GM12873 (cell line): ENCODE measurements around the gene PTH2R.

Experiments
- TF ChIP-seq, protein P1 (sequence below): IDR thresholded peaks from 2 replicates; pipeline ENCODE4 v1.5.1; 2012; ENCODE audit warnings: low read depth, mild to moderate bottlenecking, moderate library complexity, low read length, control low read depth; ENCODE audit not compliant: insufficient read depth; ENCODE audit errors: missing control alignments

The PTH2R gene

DNA sequence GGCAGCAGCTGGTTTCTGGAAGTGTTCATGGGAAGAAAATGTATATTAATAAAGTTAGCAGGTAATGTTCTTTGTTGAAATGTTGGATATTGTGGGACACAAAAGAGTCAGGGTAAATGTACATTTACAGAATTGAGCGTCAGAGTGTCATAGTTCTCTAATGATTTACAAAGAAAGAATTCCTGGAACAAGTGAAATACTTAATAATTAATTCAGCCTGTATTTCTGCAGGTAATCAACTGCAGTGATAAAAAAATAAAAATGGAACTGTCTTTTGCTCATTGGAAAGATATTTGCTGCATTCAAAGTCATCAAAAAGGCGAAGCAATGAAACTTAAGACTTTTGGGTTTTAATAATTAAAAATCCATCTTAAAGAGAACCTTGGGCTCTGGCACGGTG, 27.4 kb upstream of the PTH2R start:
- TF ChIP-seq, protein P1, sequence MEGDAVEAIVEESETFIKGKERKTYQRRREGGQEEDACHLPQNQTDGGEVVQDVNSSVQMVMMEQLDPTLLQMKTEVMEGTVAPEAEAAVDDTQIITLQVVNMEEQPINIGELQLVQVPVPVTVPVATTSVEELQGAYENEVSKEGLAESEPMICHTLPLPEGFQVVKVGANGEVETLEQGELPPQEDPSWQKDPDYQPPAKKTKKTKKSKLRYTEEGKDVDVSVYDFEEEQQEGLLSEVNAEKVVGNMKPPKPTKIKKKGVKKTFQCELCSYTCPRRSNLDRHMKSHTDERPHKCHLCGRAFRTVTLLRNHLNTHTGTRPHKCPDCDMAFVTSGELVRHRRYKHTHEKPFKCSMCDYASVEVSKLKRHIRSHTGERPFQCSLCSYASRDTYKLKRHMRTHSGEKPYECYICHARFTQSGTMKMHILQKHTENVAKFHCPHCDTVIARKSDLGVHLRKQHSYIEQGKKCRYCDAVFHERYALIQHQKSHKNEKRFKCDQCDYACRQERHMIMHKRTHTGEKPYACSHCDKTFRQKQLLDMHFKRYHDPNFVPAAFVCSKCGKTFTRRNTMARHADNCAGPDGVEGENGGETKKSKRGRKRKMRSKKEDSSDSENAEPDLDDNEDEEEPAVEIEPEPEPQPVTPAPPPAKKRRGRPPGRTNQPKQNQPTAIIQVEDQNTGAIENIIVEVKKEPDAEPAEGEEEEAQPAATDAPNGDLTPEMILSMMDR: no peak

DNA sequence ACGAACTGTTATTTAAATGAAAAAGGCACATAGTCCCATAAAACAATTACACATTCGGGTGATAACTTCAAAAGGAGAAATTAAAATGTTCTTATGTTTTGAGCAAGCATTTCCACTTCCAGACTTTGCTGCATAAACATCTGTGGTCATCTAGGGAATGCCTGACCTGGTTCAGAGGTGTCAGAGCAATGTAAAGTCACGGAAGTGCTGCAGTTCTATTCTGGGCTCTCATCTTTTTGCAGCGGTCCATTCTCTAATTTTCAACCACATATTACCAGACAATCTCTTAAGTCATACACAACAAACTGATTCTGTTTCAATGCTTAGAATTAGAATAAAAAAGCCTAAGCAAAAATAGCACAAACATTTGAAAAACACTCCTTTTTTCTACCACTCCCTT, 22.0 kb upstream of the PTH2R start:
- TF ChIP-seq, protein P1: no peak

DNA sequence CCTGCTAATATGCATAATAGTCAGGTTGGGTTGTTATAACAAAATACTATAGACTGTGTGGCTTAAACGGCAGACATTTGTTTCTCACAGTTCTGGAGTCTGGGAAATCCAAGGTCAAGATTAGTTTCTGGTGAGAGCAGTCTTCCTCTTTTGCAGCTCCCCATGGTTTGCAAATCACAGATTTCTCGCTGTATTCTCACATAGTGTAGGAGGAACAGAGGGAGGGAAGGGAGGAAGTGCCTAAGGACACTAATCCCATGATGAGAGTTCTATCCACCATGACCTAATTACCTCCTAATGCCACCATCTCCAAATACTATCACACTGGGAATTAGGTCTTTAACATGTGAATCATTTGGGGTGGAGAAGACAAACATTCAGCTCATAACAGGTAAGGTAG, 20.1 kb upstream of the PTH2R start:
- TF ChIP-seq, protein P1: no peak

DNA sequence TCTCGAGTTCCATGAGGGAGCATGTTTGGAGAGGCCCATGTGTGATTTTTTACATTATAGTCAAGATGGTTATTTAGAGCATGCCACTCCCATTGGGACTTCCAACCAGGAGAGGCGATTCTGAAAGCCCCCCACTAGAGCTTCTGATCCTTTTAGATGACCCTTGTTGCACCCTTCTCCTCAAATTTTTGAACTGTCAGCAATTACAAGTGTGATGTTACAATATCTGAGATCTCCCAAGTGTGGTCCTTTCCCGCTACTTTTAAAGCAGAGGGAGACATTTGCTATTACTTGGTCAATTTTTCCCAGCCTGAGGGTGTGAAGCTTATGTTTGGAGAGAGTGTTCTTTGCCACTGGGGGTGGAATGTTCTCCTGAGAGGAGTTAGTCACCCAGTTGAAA, 16.7 kb upstream of the PTH2R start:
- TF ChIP-seq, protein P1: no peak

DNA sequence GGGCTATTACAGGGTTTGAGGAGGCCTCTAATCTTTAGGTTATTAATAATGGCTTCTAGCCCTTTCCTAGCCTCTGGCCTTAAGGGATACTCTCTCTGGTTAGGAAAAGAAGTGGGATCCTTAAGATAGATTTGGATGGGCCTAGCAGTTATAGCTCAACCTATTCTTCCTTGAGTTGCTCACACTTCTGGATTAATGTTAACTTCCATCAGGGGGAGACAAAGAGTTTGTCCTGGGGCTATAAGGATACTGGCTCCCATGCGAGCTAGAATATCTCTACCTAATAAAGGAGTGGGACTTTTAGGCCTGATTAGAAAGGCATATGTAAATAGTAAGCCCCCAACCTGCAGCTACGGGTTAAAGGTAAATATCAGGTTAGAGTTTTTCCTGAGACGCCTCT, 14.3 kb upstream of the PTH2R start:
- TF ChIP-seq, protein P1: no peak

DNA sequence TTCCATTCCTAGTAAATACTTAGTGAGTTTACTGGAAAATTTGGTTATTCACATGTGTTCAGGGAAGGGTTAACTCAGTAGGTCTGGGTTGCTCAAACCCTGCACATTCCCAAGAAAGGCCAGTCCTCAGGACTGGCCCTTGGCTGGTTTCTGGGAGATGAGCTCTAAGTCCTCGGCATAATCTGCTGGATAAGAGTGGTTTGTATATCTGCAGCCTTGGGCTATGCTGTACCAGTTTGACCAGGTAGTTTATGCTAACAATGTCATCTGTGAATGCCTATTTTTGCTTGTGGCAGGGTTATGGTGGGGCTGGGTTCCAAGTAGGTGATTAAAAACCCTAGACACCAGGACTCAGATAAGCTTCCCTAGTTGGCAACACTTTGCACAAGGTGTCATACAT, 7.4 kb upstream of the PTH2R start:
- TF ChIP-seq, protein P1: no peak

DNA sequence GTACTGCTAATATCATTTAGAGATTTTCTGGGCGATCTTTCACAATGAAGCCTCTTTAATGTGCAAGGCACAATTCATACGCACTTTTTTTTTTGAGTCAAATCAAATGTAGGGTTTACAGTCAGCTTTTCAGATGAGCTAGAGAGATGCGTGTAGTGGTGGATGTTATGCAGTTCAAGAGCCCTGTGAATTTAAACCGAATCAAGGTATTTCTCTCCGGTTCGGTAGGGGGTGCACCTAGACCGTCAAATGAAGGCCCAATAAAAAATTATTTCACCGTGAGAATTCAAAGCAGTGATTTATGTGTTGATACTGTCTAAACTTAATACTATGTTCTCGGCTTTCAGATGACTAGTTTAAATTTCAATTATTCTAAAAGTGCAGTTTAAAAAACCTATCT, 1.1 kb downstream of the PTH2R start:
- TF ChIP-seq, protein P1: peak; percentile 20
